GM23338 (cell line): ENCODE data around the gene DNASE2. TPM values are rescaled to one million over a fixed set of nuclear protein-coding genes. Genes with fewer than 3 reads are reported as not detected.
A peak's percentile ranks its signal among the peaks of the same experiment; 100 is the strongest.

ENCODE experiments used
- ATAC-seq: fragments of 200-7000 bp; cut with Tn5 transposase; 3 replicates; pipeline ENCODE4 v1.9.1; 2020
- DNase-seq: peaks from one replicate; pipeline ENCODE4 v3.0.0-alpha.2; 2015; ENCODE audit warnings: low spot score
- H2AFZ ChIP-seq: fragments of 200-600 bp; sonication (generic); 2 replicates; pipeline ENCODE4 v1.8.0; 2016; ENCODE audit warnings: antibody characterized with exemption, mild to moderate bottlenecking, moderate library complexity
- H3F3A ChIP-seq: fragments of 200-600 bp; sonication (generic); replicated peaks from 2 replicates; pipeline ENCODE4 v1.8.0; 2017; ENCODE audit warnings: antibody characterized with exemption, mixed run types, low read depth
- H3K27ac ChIP-seq: fragments of 200-600 bp; sonication (generic); 2 replicates; pipeline ENCODE4 v1.6.1; 2016; ENCODE audit warnings: low read depth
- H3K27me3 ChIP-seq: fragments of 200-600 bp; sonication (generic); 2 replicates; pipeline ENCODE4 v1.8.0; 2016; ENCODE audit warnings: mild to moderate bottlenecking, mixed run types, moderate library complexity; ENCODE audit not compliant: insufficient read depth
- H3K36me3 ChIP-seq: fragments of 200-600 bp; sonication (generic); 2 replicates; pipeline ENCODE4 v1.8.0; 2016; ENCODE audit warnings: mild to moderate bottlenecking; ENCODE audit not compliant: insufficient read depth
- H3K4me1 ChIP-seq: fragments of 200-600 bp; sonication (generic); 2 replicates; pipeline ENCODE4 v1.8.0; 2016; ENCODE audit warnings: mild to moderate bottlenecking, moderate library complexity; ENCODE audit not compliant: insufficient read depth
- H3K4me2 ChIP-seq: fragments of 200-600 bp; sonication (generic); 2 replicates; pipeline ENCODE4 v1.7.1; 2017; ENCODE audit warnings: mixed run types
- H3K4me3 ChIP-seq: fragments of 200-600 bp; sonication (generic); 2 replicates; pipeline ENCODE4 v1.6.1; 2016; ENCODE audit warnings: mixed run types
- H3K79me2 ChIP-seq: fragments of 200-600 bp; sonication (generic); replicated peaks from 2 replicates; pipeline ENCODE4 v1.8.0; 2017; ENCODE audit warnings: mild to moderate bottlenecking; ENCODE audit not compliant: insufficient read depth
- H3K9me2 ChIP-seq: fragments of 200-600 bp; sonication (generic); 2 replicates; pipeline ENCODE4 v1.8.0; 2017; ENCODE audit not compliant: insufficient read depth
- H4K20me1 ChIP-seq: fragments of 200-600 bp; sonication (generic); replicated peaks from 2 replicates; pipeline ENCODE4 v1.8.0; 2017; ENCODE audit warnings: mild to moderate bottlenecking; ENCODE audit not compliant: insufficient read depth
- H3K27ac Mint-ChIP-seq: 2 replicates; pipeline ENCODE4 v1.8.0; 2020; ENCODE audit warnings: inconsistent platforms, mild to moderate bottlenecking, moderate library complexity, mixed read lengths
- H3K27me3 Mint-ChIP-seq: 3 replicates; pipeline ENCODE4 v1.8.0; 2022; ENCODE audit warnings: low read depth, mild to moderate bottlenecking, moderate library complexity, mixed read lengths, inconsistent platforms; ENCODE audit not compliant: insufficient read depth, poor library complexity
- H3K36me3 Mint-ChIP-seq: 3 replicates; pipeline ENCODE4 v1.8.0; 2021; ENCODE audit warnings: low read depth, mild to moderate bottlenecking, inconsistent platforms, moderate library complexity, mixed read lengths
- H3K4me1 Mint-ChIP-seq: 3 replicates; pipeline ENCODE4 v1.8.0; 2020; ENCODE audit warnings: mild to moderate bottlenecking, inconsistent platforms, mixed read lengths
- H3K4me3 Mint-ChIP-seq: 3 replicates; pipeline ENCODE4 v1.8.0; 2021; ENCODE audit warnings: moderate library complexity, mild to moderate bottlenecking, inconsistent platforms, mixed read lengths
- H3K9me3 Mint-ChIP-seq: 3 replicates; pipeline ENCODE4 v1.8.0; 2020; ENCODE audit warnings: moderate library complexity, mild to moderate bottlenecking, inconsistent platforms, mixed read lengths
- CREB1 ChIP-seq: fragments of 250-450 bp; sonication (Bioruptor Pico); IDR thresholded peaks from 2 replicates; pipeline ENCODE4 v1.5.0; 2020; ENCODE audit warnings: low read depth, mild to moderate bottlenecking, moderate library complexity
- CTCF ChIP-seq, 2 experiments: fragments of 200-600 bp in 1 of 2; sonication (generic) in 1 of 2; conservative IDR thresholded peaks; 2 replicates each; pipeline versions ENCODE4 v1.5.1 to v1.6.1; 2016 to 2017; ENCODE audit warnings: antibody characterized with exemption in 2 of 2, low read depth in 2 of 2, mild to moderate bottlenecking in 2 of 2, moderate library complexity in 1 of 2
- EZH2phosphoT487 ChIP-seq: fragments of 200-600 bp; sonication (generic); IDR thresholded peaks from one replicate; pipeline ENCODE4 v1.8.1; 2018; ENCODE audit warnings: antibody characterized with exemption; ENCODE audit not compliant: unreplicated experiment
- JUNB ChIP-seq: IDR thresholded peaks from one replicate; pipeline ENCODE4 v1.6.1; 2016; ENCODE audit warnings: antibody characterized with exemption; ENCODE audit not compliant: unreplicated experiment
- NANOG ChIP-seq: IDR thresholded peaks from 2 replicates; pipeline ENCODE4 v1.6.1; 2016; ENCODE audit warnings: antibody characterized with exemption, borderline replicate concordance
- REST ChIP-seq: IDR thresholded peaks from one replicate; pipeline ENCODE4 v1.6.1; 2018; ENCODE audit warnings: antibody characterized with exemption; ENCODE audit not compliant: unreplicated experiment
- STAT1 ChIP-seq: IDR thresholded peaks from one replicate; pipeline ENCODE4 v1.6.1; 2016; ENCODE audit warnings: antibody characterized with exemption; ENCODE audit not compliant: unreplicated experiment
- polyA plus RNA-seq: library from polyadenylated mRNA; unstranded; fragments of >200 nt; fragmentation: Nextera tagmentation; extraction: Ambion mirVana; gene quantifications from 2 replicates; pipeline ENCODE4 v1.2.1, GENCODE V29; 2016
- total RNA-seq: library from RNA; depleted of rRNA; stranded (reverse); fragments of >200 nt; shearing (Covaris generic); gene quantifications from 2 replicates; pipeline ENCODE4 v1.2.3, GENCODE V29; 2014
- TF ChIP-seq, protein P1 (sequence below): IDR thresholded peaks from 2 replicates; pipeline ENCODE4 v1.6.1; 2016; ENCODE audit warnings: antibody characterized with exemption

Gene DNASE2
- total and polyA plus RNA-seq, 2 experiments from 2014 or later, result 17.4 to 35.0 TPM

DNA sequence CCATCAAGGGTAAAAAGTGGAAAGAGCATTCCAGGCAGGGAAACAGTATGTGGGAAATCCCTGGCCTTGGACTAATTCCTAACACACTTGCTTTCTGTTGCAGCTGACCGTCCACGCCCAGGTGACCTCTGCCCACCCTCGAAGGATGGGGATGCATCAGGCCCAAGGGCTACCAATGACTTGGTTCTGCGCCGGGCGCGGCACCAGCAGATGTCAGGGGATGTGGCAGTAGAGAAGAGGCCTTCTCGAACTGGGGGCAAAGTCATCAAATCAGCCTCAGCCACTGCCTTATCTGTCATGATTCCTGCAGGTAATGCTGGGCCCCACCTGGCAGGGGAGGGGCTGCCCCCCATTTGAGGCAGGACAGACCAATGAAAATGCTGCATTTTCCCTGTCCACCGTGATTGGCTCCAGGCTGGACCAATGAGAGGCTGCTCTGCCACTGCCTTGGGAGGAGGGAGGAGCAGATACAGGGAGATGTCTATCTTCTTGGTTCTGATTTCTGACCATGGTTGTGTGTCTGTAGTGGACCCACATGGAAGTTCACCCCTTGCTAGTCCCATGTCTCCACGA is 12.6 kb downstream of the DNASE2 start:
- DNase-seq, result peak; percentile 71

More for the DNA sequence above, 12.6 kb downstream of the DNASE2 start:
- ATAC-seq, result peak; percentile 19
- no peak overlapping the region for H3K4me2 ChIP-seq
- no peaks in the 10 kb centered on the region for H3K9me2 ChIP-seq
- H3K4me3 ChIP-seq, result peak overlapping the region; percentile 74; the same call in 1 of the 2 replicates
- Mint-ChIP-seq H3K4me3 (peak overlapping the region; percentile 75; the same call in 1 of the 3 replicates), H3K36me3 (peaks cover 38% of the 10 kb centered on the region), H3K27ac (peak overlapping the region; percentile 57; the same call in 1 of the 2 replicates), H3K4me1 (peaks cover 27% of the 10 kb centered on the region), H3K9me3 (peaks cover 13% of the 10 kb centered on the region), H3K27me3 (peaks cover 11% of the 10 kb centered on the region)
- no peaks in the 10 kb centered on the region for H3K27me3 ChIP-seq
- no peak overlapping the region for H3K27ac ChIP-seq
- no peaks in the 10 kb centered on the region for H3K79me2 ChIP-seq
- no peaks in the 10 kb centered on the region for H3K36me3 ChIP-seq
- peaks cover 21% of the 10 kb centered on the region for H3K4me1 ChIP-seq
- TF ChIP-seq CREB1 (CRISPR knock-in tag), result no peak
- no peak for TF ChIP-seq STAT1
- no peak for TF ChIP-seq REST
- TF ChIP-seq NANOG, result no peak
- TF ChIP-seq EZH2phosphoT487, result no peak
- no peak for TF ChIP-seq JUNB
- TF ChIP-seq, protein P1, sequence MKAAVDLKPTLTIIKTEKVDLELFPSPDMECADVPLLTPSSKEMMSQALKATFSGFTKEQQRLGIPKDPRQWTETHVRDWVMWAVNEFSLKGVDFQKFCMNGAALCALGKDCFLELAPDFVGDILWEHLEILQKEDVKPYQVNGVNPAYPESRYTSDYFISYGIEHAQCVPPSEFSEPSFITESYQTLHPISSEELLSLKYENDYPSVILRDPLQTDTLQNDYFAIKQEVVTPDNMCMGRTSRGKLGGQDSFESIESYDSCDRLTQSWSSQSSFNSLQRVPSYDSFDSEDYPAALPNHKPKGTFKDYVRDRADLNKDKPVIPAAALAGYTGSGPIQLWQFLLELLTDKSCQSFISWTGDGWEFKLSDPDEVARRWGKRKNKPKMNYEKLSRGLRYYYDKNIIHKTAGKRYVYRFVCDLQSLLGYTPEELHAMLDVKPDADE, result no peak
- no peak for TF ChIP-seq CTCF (conservative IDR thresholded peaks at IDR 0.05; ENCODE audit: low read depth in 2 of 2)
- H4K20me1 ChIP-seq, result no peaks in the 10 kb centered on the region; the same call in 1 of the 2 replicates
- H3F3A ChIP-seq, result peaks cover 24% of the 10 kb centered on the region
- H2AFZ ChIP-seq, result no peak overlapping the region
